Dermis microvascular lymphatic vessel endothelial cell (primary cell): ENCODE results near the gene PCDHGA3. TPM values are rescaled to one million over a fixed set of nuclear protein-coding genes. Genes with fewer than 3 reads are reported as not detected.
A peak's percentile ranks its signal among the peaks of the same experiment; 100 is the strongest.
"Not testable (repeated sequence)": the region's sequence is repeated elsewhere in the genome, so short reads cannot be mapped to it uniquely, and the experiment has no call there.

Source experiments
- DNase-seq, 2 donors: peaks; one replicate each; pipeline versions ENCODE4 v3.0.0 to v3.0.0-alpha.2; 2010; ENCODE audit warnings: low read depth in 2 of 2
- total RNA-seq: library from RNA; depleted of rRNA; stranded (reverse); fragments of >200 nt; gene quantifications from 2 replicates; pipeline ENCODE4 v1.2.1, GENCODE V29; 2014

Gene PCDHGA3
- total RNA-seq, 1 donor from 2014 or later, result 0.13 TPM

DNA sequence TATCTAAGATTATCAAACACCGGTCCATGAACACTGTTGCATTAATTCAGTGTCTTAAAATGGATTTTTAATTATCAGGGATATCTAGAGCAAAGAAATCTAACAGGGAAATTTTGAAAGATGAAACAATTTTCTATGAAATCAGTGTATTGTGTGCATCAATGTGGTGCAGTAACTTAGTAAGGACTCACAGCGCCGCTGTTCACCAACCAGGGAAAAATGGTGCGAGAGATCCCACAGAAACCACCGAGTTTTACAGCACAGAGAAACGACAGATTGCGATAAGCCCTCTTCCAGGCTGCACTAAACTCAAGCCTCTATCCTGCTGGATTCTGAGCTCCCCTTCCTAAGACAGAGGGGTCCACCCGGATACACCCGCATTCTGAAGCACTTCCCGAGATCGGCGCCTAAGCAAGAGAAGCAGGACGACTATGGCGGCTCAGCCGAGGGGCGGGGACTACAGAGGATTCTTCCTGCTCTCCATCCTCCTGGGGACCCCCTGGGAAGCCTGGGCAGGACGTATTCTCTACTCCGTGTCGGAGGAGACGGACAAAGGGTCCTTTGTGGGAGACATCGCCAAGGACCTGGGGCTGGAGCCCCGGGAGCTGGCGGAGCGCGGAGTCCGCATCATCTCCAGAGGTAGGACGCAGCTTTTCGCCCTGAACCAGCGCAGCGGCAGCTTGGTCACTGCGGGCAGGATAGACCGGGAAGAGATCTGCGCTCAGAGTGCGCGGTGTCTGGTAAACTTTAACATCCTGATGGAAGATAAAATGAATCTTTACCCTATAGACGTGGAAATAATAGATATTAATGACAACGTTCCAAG lies 39.1 kb downstream of the PCDHGA3 start, which contains the start of gene PCDHGA7:
PCDHGA7 (plus strand) TSS at position 274 of the 826 bp plus-strand sequence; CDS start at position 432, 158 bp downstream.
- DNase-seq, result peak in 1 of 2 donors; percentile 43

GRCh38 chr5:141383345-141383744 lies 39.7 kb downstream of the PCDHGA3 start:
- DNase-seq, result no peak

- no peak for DNase-seq
Measured at GRCh38 chr5:141384471-141385267, 41.0 kb downstream of the PCDHGA3 start.

GRCh38 chr5:141387557-141388311 lies 44.1 kb downstream of the PCDHGA3 start, which contains the start of gene PCDHGB4:
Gene PCDHGB4 (plus strand): TSS chr5:141387698. CDS start chr5:141387885, 187 bp downstream.
- peak in 1 of 2 donors; percentile 56 for DNase-seq

GRCh38 chr5:141388661-141389060 lies 45.0 kb downstream of the PCDHGA3 start:
- DNase-seq, result no peak

GRCh38 chr5:141389153-141390042 lies 45.8 kb downstream of the PCDHGA3 start:
- no peak for DNase-seq

- DNase-seq, result no peak
Measured at GRCh38 chr5:141392429-141393198, 49.0 kb downstream of the PCDHGA3 start, which contains the start of gene PCDHGA8. Gene PCDHGA8 (plus strand): TSS chr5:141392633. CDS start chr5:141392814, 181 bp downstream.

DNA sequence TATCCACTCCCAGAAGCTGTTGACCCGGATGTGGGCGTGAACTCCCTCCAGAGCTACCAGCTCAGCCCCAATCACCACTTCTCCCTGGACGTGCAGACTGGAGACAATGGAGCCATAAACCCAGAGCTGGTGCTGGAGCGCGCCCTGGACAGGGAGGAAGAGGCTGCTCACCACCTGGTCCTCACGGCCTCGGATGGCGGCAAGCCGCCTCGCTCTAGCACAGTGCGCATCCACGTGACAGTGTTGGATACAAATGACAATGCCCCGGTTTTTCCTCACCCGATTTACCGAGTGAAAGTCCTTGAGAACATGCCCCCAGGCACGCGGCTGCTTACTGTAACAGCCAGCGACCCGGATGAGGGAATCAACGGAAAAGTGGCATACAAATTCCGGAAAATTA lies 49.6 kb downstream of the PCDHGA3 start:
- no peak for DNase-seq

GRCh38 chr5:141394401-141395187 lies 51.0 kb downstream of the PCDHGA3 start:
- not testable (repeated sequence) for DNase-seq

Other genes starting within 250 kb of the PCDHGA3 start
- gene PCDHB2, start 249.2 kb upstream of the PCDHGA3 start, total RNA-seq, result 0.39 and 1.3 TPM in 2 replicates
- 0.26 and 1.1 TPM in 2 replicates for gene PCDHB3, start 243.4 kb upstream of the PCDHGA3 start, total RNA-seq
- under 0.01 and 0.13 TPM in 2 replicates for gene PCDHB4, start 222.0 kb upstream of the PCDHGA3 start, total RNA-seq
- gene PCDHB5, start 208.6 kb upstream of the PCDHGA3 start, total RNA-seq, result 0.51 and 1.4 TPM in 2 replicates
- gene PCDHB6, start 193.8 kb upstream of the PCDHGA3 start, total RNA-seq, result under 0.01 and 0.13 TPM in 2 replicates
- gene PCDHB7, start 171.2 kb upstream of the PCDHGA3 start, total RNA-seq, result 0.26 and 1.4 TPM in 2 replicates
- gene PCDHB8, start 166.0 kb upstream of the PCDHGA3 start, total RNA-seq, result 0.38 and 0.51 TPM in 2 replicates
- gene PCDHB16, start 161.4 kb upstream of the PCDHGA3 start, total RNA-seq, result 0.13 and 0.76 TPM in 2 replicates
- gene PCDHB9, start 156.7 kb upstream of the PCDHGA3 start, total RNA-seq, result 0.13 and 0.25 TPM in 2 replicates
- gene PCDHB10, start 151.5 kb upstream of the PCDHGA3 start, total RNA-seq, result 0.39 and 1.0 TPM in 2 replicates
- gene PCDHB11, start 144.2 kb upstream of the PCDHGA3 start, total RNA-seq, result 0.13 and 0.89 TPM in 2 replicates
- gene PCDHB12, start 135.1 kb upstream of the PCDHGA3 start, total RNA-seq, result 0.26 and 0.76 TPM in 2 replicates
- gene PCDHB13, start 129.9 kb upstream of the PCDHGA3 start, total RNA-seq, result 0.51 and 1.9 TPM in 2 replicates
- 0.51 and 1.3 TPM in 2 replicates for gene PCDHB14, start 120.5 kb upstream of the PCDHGA3 start, total RNA-seq
- gene PCDHB15, start 98.4 kb upstream of the PCDHGA3 start, total RNA-seq, result 0.26 and 0.76 TPM in 2 replicates
- under 0.01 and 0.13 TPM in 2 replicates for gene SLC25A2, start 39.8 kb upstream of the PCDHGA3 start, total RNA-seq
- gene TAF7, start 23.0 kb upstream of the PCDHGA3 start, total RNA-seq, result 51.2 and 51.5 TPM in 2 replicates
- gene PCDHGA1, start 13.3 kb upstream of the PCDHGA3 start, total RNA-seq, result 0.26 and 0.51 TPM in 2 replicates
- 0.39 and 1.1 TPM in 2 replicates for gene PCDHGA2, start 5.1 kb upstream of the PCDHGA3 start, total RNA-seq
- gene PCDHGB1, start 6.3 kb downstream of the PCDHGA3 start, total RNA-seq, result 0.39 and 1.1 TPM in 2 replicates
- gene PCDHGA4, start 11.2 kb downstream of the PCDHGA3 start, total RNA-seq, result 0.90 and 2.1 TPM in 2 replicates
- 0.64 and 1.9 TPM in 2 replicates for gene PCDHGB2, start 16.2 kb downstream of the PCDHGA3 start, total RNA-seq
- 0.26 and 0.63 TPM in 2 replicates for gene PCDHGA5, start 20.3 kb downstream of the PCDHGA3 start, total RNA-seq
- 1.9 and 3.8 TPM in 2 replicates for gene PCDHGB3, start 26.4 kb downstream of the PCDHGA3 start, total RNA-seq
- gene PCDHGA6, start 30.1 kb downstream of the PCDHGA3 start, total RNA-seq, result 1.2 and 2.4 TPM in 2 replicates
- 0.64 and 1.5 TPM in 2 replicates for gene PCDHGA7, start 38.9 kb downstream of the PCDHGA3 start, total RNA-seq
- gene PCDHGB4, start 43.9 kb downstream of the PCDHGA3 start, total RNA-seq, result 6.4 and 10.6 TPM in 2 replicates
- 0.64 and 1.1 TPM in 2 replicates for gene PCDHGA8, start 48.8 kb downstream of the PCDHGA3 start, total RNA-seq
- 6.4 and 9.7 TPM in 2 replicates for gene PCDHGB5, start 54.1 kb downstream of the PCDHGA3 start, total RNA-seq
- 1.4 and 2.4 TPM in 2 replicates for gene PCDHGA9, start 58.9 kb downstream of the PCDHGA3 start, total RNA-seq
- 1.5 and 2.7 TPM in 2 replicates for gene PCDHGB6, start 64.2 kb downstream of the PCDHGA3 start, total RNA-seq
- gene PCDHGA10, start 69.2 kb downstream of the PCDHGA3 start, total RNA-seq, result 3.0 and 6.2 TPM in 2 replicates
- gene PCDHGB7, start 73.8 kb downstream of the PCDHGA3 start, total RNA-seq, result 3.7 and 8.2 TPM in 2 replicates
- 4.0 and 5.4 TPM in 2 replicates for gene PCDHGA11, start 77.2 kb downstream of the PCDHGA3 start, total RNA-seq
- gene PCDHGA12, start 86.7 kb downstream of the PCDHGA3 start, total RNA-seq, result 3.5 and 3.9 TPM in 2 replicates
- 12.3 and 15.6 TPM in 2 replicates for gene PCDHGC3, start 132.1 kb downstream of the PCDHGA3 start, total RNA-seq
- gene PCDHGC4, start 141.2 kb downstream of the PCDHGA3 start, total RNA-seq, result 0.77 and 0.89 TPM in 2 replicates
- gene PCDHGC5, start 145.3 kb downstream of the PCDHGA3 start, total RNA-seq, result 0.26 and 0.51 TPM in 2 replicates